Chondrocyte (in vitro differentiated cells): Measurements from ENCODE around the gene IL21R. TPM values are rescaled to one million over a fixed set of nuclear protein-coding genes. Genes with fewer than 3 reads are reported as not detected.

Experiments
- DNase-seq: peaks from one replicate; pipeline ENCODE4 v3.0.0; 2021; ENCODE audit warnings: mixed read lengths, low spot score
- H3K27ac Mint-ChIP-seq: one replicate; pipeline ENCODE4 v1.8.0; 2021; ENCODE audit warnings: mild to moderate bottlenecking, moderate library complexity, mixed read lengths; ENCODE audit not compliant: unreplicated experiment
- H3K27me3 Mint-ChIP-seq: 2 replicates; pipeline ENCODE4 v1.8.0; 2021; ENCODE audit warnings: low read depth, mixed read lengths
- H3K36me3 Mint-ChIP-seq: 2 replicates; pipeline ENCODE4 v1.8.0; 2021; ENCODE audit warnings: low read depth, mixed read lengths
- H3K4me1 Mint-ChIP-seq: 2 replicates; pipeline ENCODE4 v1.8.0; 2021; ENCODE audit warnings: low read depth, mild to moderate bottlenecking, mixed read lengths
- H3K4me3 Mint-ChIP-seq: one replicate; pipeline ENCODE4 v1.8.0; 2021; ENCODE audit warnings: mild to moderate bottlenecking, moderate library complexity, mixed read lengths; ENCODE audit not compliant: unreplicated experiment
- H3K9me3 Mint-ChIP-seq: 2 replicates; pipeline ENCODE4 v1.8.0; 2021; ENCODE audit warnings: low read depth, mixed read lengths
- total RNA-seq: library from RNA; stranded (reverse); gene quantifications from 3 replicates; pipeline ENCODE4 v1.2.1, GENCODE V29; 2021
- TF ChIP-seq, protein P1 (sequence below): fragments of 200-600 bp; sonication (generic); IDR thresholded peaks from 2 replicates; pipeline ENCODE4 v1.5.0; 2021; ENCODE audit warnings: antibody characterized with exemption, mild to moderate bottlenecking, moderate library complexity

The IL21R gene
- total RNA-seq, 1 donor from 2014 or later: 2.2 TPM

DNA sequence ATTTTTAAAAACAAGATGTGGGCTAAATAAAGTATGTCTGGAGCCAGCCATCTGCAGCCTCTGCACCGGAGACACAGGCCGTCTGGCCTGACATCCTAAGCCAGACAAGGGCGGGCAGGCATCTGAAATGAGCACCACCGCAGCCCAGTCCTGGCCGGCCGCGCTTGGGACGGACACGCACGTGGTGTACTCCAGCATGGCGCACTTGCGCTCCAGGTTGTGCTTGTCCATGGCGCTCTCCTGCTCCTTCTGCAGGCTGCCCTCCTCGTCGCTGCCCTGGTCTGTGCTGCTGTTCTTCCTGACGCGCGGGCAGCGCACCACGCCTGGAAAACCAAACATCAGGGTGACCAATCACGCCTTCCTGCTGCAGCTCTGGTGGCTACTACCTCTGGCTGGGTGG is 87.4 kb downstream of the IL21R start:
- Mint-ChIP-seq H3K27me3 (no peaks in the 10 kb centered on the region), H3K36me3 (peaks cover 49% of the 10 kb centered on the region), H3K4me3 (no peak overlapping the region), H3K4me1 (no peaks in the 10 kb centered on the region), H3K9me3 (no peaks in the 10 kb centered on the region), H3K27ac (no peak overlapping the region)
- DNase-seq: no peak
- TF ChIP-seq, protein P1, sequence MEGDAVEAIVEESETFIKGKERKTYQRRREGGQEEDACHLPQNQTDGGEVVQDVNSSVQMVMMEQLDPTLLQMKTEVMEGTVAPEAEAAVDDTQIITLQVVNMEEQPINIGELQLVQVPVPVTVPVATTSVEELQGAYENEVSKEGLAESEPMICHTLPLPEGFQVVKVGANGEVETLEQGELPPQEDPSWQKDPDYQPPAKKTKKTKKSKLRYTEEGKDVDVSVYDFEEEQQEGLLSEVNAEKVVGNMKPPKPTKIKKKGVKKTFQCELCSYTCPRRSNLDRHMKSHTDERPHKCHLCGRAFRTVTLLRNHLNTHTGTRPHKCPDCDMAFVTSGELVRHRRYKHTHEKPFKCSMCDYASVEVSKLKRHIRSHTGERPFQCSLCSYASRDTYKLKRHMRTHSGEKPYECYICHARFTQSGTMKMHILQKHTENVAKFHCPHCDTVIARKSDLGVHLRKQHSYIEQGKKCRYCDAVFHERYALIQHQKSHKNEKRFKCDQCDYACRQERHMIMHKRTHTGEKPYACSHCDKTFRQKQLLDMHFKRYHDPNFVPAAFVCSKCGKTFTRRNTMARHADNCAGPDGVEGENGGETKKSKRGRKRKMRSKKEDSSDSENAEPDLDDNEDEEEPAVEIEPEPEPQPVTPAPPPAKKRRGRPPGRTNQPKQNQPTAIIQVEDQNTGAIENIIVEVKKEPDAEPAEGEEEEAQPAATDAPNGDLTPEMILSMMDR: no peak

DNA sequence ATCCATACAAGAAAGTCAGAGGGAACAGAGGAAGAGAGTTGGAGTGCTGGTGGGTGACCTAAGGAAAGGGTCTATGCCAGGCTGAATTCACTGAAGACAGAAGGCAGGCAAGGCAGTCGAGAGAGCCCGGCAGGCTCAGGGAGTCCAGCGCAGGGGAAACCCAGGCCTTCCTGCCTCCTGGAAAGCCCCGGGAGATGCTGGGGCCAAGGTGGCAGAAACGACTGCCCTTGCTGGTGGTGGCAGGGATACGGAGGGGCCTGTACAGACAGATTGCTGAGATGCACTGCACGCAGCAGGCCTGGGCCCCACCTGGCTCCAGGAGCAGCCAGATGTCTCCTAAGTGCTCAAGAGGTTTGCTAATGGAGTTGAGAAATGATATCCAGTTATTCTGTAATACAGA is 87.9 kb downstream of the IL21R start:
- H3K9me3 Mint-ChIP-seq: no peaks in the 10 kb centered on the region
- no peaks in the 10 kb centered on the region for H3K27me3 Mint-ChIP-seq
- no peak overlapping the region for H3K27ac Mint-ChIP-seq
- peaks cover 51% of the 10 kb centered on the region for H3K36me3 Mint-ChIP-seq
- DNase-seq: no peak
- TF ChIP-seq, protein P1: no peak
- H3K4me3 Mint-ChIP-seq: no peak overlapping the region
- no peaks in the 10 kb centered on the region for H3K4me1 Mint-ChIP-seq

DNA sequence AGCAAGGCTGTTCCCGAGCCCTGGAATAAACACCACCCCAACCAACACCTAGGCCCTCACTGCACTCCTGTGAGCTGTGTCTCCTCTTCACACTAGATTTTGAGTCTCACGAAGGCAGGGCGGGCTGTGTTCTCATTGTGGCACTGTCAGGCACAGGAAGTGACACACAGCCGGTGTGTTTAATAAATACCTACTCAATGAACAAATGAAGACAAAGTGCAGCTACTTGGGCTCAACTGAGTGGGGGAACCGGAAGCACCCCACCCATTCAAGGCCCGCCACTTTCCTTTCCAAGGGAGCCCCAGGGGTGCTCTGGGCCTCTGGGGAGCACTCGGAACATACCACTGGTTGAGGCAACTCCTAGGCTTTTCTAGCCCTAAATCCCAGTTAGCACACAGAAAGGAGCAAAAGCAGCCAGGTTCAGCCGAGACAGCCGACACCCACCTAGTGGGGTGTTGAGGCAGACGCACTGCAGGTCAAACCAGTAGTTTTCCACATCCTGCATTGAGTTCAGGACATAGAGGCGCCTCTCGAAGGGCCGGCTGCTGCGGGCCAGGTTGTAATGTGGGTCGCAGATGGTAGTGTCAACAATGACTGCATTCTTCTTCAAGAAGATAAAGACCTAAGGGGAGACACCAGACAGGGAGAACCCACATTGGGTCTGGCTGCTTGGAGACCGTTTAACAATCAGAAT is 90.1 kb downstream of the IL21R start:
- no peaks in the 10 kb centered on the region for H3K9me3 Mint-ChIP-seq
- H3K4me3 Mint-ChIP-seq: no peak overlapping the region
- H3K36me3 Mint-ChIP-seq: peaks cover 47% of the 10 kb centered on the region
- no peak overlapping the region for H3K27ac Mint-ChIP-seq
- TF ChIP-seq, protein P1: no peak
- no peaks in the 10 kb centered on the region for H3K27me3 Mint-ChIP-seq
- DNase-seq: no peak
- no peaks in the 10 kb centered on the region for H3K4me1 Mint-ChIP-seq

DNA sequence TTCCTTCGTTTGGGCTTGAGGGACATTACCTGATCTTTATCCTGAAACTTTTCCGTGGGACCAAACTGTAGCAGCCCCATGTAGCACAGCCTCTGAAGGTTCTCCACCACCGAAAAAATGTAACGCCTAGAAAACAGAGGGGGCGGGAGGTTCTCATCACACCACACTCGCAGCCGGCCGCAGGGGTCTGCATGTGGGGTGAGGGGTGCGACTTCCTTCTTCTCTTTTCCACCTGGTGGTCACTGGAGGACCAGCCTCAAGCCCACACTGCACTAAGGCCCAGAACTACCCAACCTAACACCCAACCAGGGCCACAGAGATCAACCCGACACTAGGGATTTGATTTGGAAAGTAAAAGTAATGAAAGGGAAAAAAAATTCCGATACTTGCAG is 90.6 kb downstream of the IL21R start:
- Mint-ChIP-seq H3K27me3 (no peaks in the 10 kb centered on the region), H3K9me3 (no peaks in the 10 kb centered on the region), H3K4me3 (no peak overlapping the region), H3K4me1 (no peaks in the 10 kb centered on the region), H3K27ac (no peak overlapping the region), H3K36me3 (peaks cover 48% of the 10 kb centered on the region)
- TF ChIP-seq, protein P1: no peak
- DNase-seq: no peak

DNA sequence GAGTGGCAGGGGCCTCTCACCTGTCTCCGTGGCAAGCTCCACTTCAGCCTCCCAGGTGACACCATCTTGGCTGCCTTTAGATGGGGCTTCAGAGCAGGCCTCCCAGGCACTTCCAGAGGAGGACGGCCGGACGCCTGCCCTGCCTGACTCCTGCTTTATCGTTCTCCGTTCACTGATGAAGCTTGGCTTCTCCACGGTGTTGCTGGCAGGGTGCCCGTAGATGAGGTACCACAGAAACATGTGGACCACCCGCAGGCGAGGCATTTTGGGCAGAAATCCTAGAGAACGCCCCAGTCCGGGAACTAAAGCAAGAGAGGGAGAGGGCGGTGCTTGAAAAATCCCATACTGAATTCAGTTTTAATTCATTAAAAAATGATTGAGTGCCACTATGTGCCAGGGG is 93.2 kb downstream of the IL21R start:
- H3K4me1 Mint-ChIP-seq: no peaks in the 10 kb centered on the region
- no peak overlapping the region for H3K27ac Mint-ChIP-seq
- H3K4me3 Mint-ChIP-seq: no peak overlapping the region
- TF ChIP-seq, protein P1: no peak
- no peaks in the 10 kb centered on the region for H3K9me3 Mint-ChIP-seq
- DNase-seq: no peak
- H3K27me3 Mint-ChIP-seq: no peaks in the 10 kb centered on the region
- H3K36me3 Mint-ChIP-seq: peaks cover 48% of the 10 kb centered on the region
